Colonic mucosa (tissue), 4 donors: ENCODE data around the gene RCAN1. TPM values are rescaled to one million over a fixed set of nuclear protein-coding genes. Genes with fewer than 3 reads are reported as not detected.

ENCODE experiments used
- DNase-seq: peaks from one replicate; pipeline ENCODE4 v3.0.0-alpha.2; 2020
- H3K27ac ChIP-seq: fragments of 200-600 bp; one replicate; pipeline ENCODE4 v1.8.0; 2021
- H3K27me3 ChIP-seq: fragments of 200-600 bp; one replicate; pipeline ENCODE4 v1.8.0; 2021
- H3K36me3 ChIP-seq: fragments of 200-600 bp; one replicate; pipeline ENCODE4 v1.8.0; 2021
- H3K4me1 ChIP-seq: fragments of 200-600 bp; one replicate; pipeline ENCODE4 v1.8.0; 2021; ENCODE audit warnings: mild to moderate bottlenecking
- H3K4me3 ChIP-seq: fragments of 200-600 bp; one replicate; pipeline ENCODE4 v1.8.0; 2021
- H3K9ac ChIP-seq, 2 donors: one replicate each; pipeline ENCODE4 v1.7.0; 2013; ENCODE audit warnings: control low read depth in 2 of 2, low read depth in 2 of 2, low read length in 2 of 2
- H3K9me3 ChIP-seq: fragments of 200-600 bp; one replicate; pipeline ENCODE4 v1.8.0; 2021
- CTCF ChIP-seq: fragments of 200-600 bp; IDR thresholded peaks from one replicate; pipeline ENCODE4 v1.8.0; 2022; ENCODE audit warnings: antibody characterized with exemption, mild to moderate bottlenecking
- intact Hi-C: fragments of 100-400 bp; cut with DNase I; formaldehyde crosslinking; loops from one replicate; pipeline ENCODE4 v1.14.1; 2022
- total RNA-seq, 2 donors: library from RNA; stranded (reverse); fragmentation: NEBNext Ultra II Directional in 1 of 2; extraction: Animal tissue kit (Norgen Biotek cat#: 25700) in 1 of 2; gene quantifications; one replicate each; pipeline ENCODE4 v1.2.1, GENCODE V29; 2021
- donor health status: healthy.
- donor health status: DM: no; HTN: no; CAD: no.
- donor health status: DM: no; HTN: no; CAD: no.

RCAN1 gene
- total RNA-seq, 2 donors from 2014 or later: 38.0 to 68.7 TPM

DNA sequence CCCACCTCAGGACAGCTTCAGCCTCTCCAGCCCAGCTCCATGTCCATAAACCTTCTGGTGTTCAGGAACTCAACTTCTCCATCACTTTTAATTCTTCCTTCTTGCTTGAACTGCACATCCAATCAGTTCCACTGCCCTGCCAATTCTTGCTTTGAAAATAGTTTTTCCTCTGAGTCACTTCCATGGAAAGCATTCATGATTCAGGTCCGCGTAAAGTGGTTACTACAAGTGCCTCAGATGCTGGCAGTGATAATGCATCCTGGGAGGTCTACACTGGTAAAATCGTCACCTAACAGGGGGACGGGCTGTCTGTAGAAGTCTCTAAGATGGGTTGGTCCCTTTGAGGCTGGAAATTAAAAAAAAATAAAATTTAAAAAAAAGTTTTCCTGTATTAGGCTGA, 25.9 kb upstream of the RCAN1 start:
- Histone ChIP-seq H3K4me1 (no peaks in the 10 kb centered on the region), H3K4me3 (no peak overlapping the region), H3K36me3 (no peaks in the 10 kb centered on the region), H3K27ac (no peak overlapping the region), H3K9ac (no peak overlapping the region), H3K9me3 (no peaks in the 10 kb centered on the region), H3K27me3 (no peaks in the 10 kb centered on the region)
- no peak for TF ChIP-seq CTCF
- intact Hi-C loops: no loop called here
- DNase-seq: no peak

DNA sequence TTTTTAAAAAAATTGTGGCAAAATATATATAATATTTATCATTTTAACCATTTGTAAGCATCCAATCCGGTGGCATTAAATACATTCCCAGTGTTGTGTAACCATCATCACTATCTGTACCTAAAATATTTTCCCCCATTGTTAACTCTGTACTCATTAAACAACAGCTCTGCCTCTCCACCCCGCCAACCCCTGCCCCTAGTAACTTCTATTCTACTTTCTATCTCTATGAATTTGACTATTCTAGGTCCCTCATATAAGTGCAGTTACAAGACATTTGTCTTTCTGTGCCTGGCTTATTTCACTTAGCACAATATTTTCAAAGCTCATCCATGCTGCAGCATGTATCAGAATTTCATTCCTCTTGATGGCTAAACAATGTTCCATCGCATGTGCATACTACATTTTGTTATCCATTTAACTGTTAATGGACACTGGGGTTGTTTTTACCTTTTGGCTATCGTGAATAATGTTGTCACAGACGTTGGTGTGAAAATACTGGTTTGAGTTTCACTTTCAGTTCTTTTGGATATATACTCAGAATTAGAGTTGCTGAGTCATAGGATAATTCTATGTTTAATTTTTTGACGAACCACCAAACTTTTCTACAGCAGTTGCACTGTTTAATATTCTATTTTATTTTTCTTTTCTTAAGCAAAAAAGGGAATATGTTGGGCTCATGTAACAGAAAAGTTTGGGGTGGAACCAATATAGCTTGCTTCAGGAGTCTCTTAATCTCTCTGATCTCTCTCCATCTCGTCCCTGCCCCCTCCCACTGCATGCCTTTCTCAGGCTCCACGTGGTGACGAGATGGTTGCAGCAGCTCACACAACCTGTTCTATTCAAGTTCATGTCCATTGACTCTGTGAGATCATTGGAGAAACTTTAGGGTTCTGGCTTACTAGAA, 25.2 kb upstream of the RCAN1 start:
- TF ChIP-seq CTCF: no peak
- H3K36me3 ChIP-seq: no peaks in the 10 kb centered on the region
- no peaks in the 10 kb centered on the region for H3K9me3 ChIP-seq
- H3K9ac ChIP-seq: no peak overlapping the region
- no peak overlapping the region for H3K4me3 ChIP-seq
- H3K27ac ChIP-seq: no peak overlapping the region
- intact Hi-C loops: no loop called here
- DNase-seq: no peak
- H3K4me1 ChIP-seq: no peaks in the 10 kb centered on the region
- H3K27me3 ChIP-seq: no peaks in the 10 kb centered on the region

GRCh38 chr21:34639250-34639649, 24.3 kb upstream of the RCAN1 start:
- no peaks in the 10 kb centered on the region for H3K9me3 ChIP-seq
- H3K9ac ChIP-seq: no peak overlapping the region
- H3K4me1 ChIP-seq: no peaks in the 10 kb centered on the region
- H3K36me3 ChIP-seq: no peaks in the 10 kb centered on the region
- intact Hi-C loops: no loop called here
- no peak overlapping the region for H3K4me3 ChIP-seq
- no peak for TF ChIP-seq CTCF
- no peak overlapping the region for H3K27ac ChIP-seq
- H3K27me3 ChIP-seq: no peaks in the 10 kb centered on the region
- DNase-seq: no peak

DNA sequence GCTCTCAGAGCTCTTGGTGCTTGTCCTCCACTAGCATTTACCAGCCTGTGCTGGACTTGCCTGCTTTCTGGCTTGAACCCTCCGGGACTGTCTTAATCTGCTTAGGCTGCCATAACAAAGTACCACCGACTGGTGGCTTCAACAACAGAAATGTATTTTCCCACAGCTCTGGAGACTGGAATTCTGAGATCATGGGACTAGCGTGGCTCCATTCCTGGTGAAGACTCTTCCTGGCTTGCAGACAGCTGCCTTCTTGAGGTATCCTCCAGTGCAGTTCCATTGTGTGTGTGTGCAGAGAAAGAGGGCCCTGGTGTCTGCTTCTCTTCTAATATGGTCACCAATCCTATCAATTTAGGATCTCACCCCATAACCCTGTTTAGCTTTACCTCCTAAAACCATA, 22.0 kb upstream of the RCAN1 start:
- no peak for TF ChIP-seq CTCF
- intact Hi-C loops: no loop called here

GRCh38 chr21:34635307-34635706, 20.4 kb upstream of the RCAN1 start:
- Histone ChIP-seq H3K4me3 (no peak overlapping the region), H3K9me3 (no peaks in the 10 kb centered on the region), H3K27me3 (no peaks in the 10 kb centered on the region), H3K27ac (no peak overlapping the region), H3K4me1 (no peaks in the 10 kb centered on the region), H3K36me3 (no peaks in the 10 kb centered on the region), H3K9ac (no peak overlapping the region)
- no peak for TF ChIP-seq CTCF
- intact Hi-C loops: no loop called here
- DNase-seq: no peak

More for the DNA sequence above, 22.0 kb upstream of the RCAN1 start:
- Histone ChIP-seq H3K4me3 (no peak overlapping the region), H3K27ac (no peak overlapping the region), H3K27me3 (no peaks in the 10 kb centered on the region), H3K9me3 (no peaks in the 10 kb centered on the region), H3K36me3 (no peaks in the 10 kb centered on the region), H3K4me1 (no peaks in the 10 kb centered on the region), H3K9ac (no peak overlapping the region)
- DNase-seq: no peak
